ENCODE measurements around the gene HLA-DRA.

The HLA-DRA gene

DNA sequence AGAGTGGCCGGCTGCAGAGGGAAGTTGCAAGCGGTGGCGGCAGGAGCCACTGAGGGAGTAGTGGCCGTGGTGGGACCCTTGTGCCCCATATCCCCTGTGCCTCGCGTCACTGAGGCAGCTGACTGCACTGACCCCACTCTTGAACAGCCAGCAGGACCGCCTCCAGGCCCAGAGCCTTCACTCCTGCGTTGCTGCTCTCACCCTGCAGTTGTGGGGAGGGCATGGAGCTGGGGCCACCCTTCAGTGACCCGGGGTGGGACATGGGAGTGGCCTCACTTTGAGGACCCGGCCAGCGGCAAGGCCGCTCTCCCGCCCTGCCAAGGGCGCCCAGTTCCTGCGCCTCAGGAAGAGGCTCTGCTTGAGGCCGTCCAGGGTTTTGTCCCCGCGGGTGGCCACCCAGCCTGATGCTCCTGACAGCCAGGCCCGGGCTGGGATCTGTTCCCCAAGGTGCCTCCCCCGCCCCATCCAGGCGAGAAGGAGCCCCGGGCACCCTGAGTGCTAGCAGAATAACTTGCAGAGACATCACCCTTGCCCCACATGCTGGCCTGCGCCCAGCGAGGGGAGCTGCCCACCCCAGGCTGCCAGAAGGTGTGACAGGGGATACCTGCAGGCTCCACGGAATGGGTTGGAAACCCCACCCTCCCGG is 44.4 kb downstream of the HLA-DRA start:
- DNase-seq, result no peak

DNA sequence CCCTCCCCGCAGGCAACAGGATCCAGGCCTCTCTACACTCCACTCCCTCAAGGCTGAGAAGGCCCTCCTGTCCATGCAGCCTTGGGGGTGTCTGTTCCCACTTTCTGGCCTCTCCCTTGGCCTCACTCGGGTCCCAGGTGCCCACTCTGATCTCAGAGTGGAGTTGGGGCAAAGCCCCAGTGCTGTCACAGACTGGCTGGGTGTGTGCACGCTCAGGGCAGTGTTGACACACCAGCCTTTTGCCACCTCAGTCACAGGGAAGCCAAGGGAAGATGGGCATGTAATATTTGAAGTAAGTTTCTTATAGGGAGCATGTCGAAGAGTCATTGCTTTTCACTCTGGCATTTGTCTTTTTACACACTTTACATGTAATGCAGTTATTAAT is 44.9 kb downstream of the HLA-DRA start:
- no peak for DNase-seq

GRCh38 chr6:32488083-32488482 is 48.4 kb downstream of the HLA-DRA start:
- no peak for DNase-seq

GRCh38 chr6:32491700-32492099 is 52.0 kb downstream of the HLA-DRA start:
- no peak for DNase-seq

DNA sequence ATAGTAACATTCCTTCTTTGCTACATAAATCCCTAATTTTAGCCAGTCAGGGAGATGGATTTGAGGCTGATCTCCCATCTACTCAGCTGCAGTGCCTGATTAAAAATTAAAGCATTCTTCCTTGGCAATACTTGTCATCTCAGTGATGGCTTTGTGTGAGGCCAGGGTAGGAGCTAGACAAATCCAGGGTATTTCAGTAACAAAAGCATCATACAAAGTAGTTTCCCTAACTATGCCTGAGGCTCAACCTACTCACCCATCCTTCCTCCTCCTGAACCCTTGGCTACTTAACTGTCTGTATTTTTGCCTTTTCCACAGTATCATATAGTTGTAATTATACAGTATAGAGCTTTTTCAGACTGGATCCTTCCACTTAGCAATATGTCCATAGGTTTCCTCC is 52.7 kb downstream of the HLA-DRA start:
- no peak for DNase-seq
